Nephron (organoid): ENCODE data around the gene NBPF19.
"Not testable (repeated sequence)": the region's sequence is repeated elsewhere in the genome, so short reads cannot be mapped to it uniquely, and the experiment has no call there.

Source experiments
- H3K27ac Mint-ChIP-seq, 3 experiments: 2 replicates each; pipeline ENCODE4 v1.8.0; 2020; ENCODE audit warnings: mixed read lengths in 3 of 3, mild to moderate bottlenecking in 2 of 3, moderate library complexity in 1 of 3
- H3K27me3 Mint-ChIP-seq: 2 replicates; pipeline ENCODE4 v1.8.0; 2021; ENCODE audit warnings: low read depth, mild to moderate bottlenecking, moderate library complexity, mixed read lengths
- H3K36me3 Mint-ChIP-seq: 2 replicates; pipeline ENCODE4 v1.8.0; 2020; ENCODE audit warnings: low read depth, mixed read lengths
- H3K4me1 Mint-ChIP-seq: 2 replicates; pipeline ENCODE4 v1.8.0; 2020; ENCODE audit warnings: mixed read lengths
- H3K4me3 Mint-ChIP-seq, 3 experiments: 2 replicates each; pipeline ENCODE4 v1.8.0; 2020; ENCODE audit warnings: mild to moderate bottlenecking in 3 of 3, mixed read lengths in 3 of 3, moderate library complexity in 2 of 3
- H3K9me3 Mint-ChIP-seq: 2 replicates; pipeline ENCODE4 v1.8.0; 2020; ENCODE audit warnings: mixed read lengths

Gene NBPF19

GRCh38 chr1:149474745-149475144 is at the start of gene NBPF19:
Gene NBPF19 (plus strand): TSS chr1:149475045. CDS start chr1:149475933, 888 bp downstream.
- H3K9me3 Mint-ChIP-seq, H3K4me1 Mint-ChIP-seq, H3K36me3 Mint-ChIP-seq, H3K27me3 Mint-ChIP-seq, H3K27ac Mint-ChIP-seq, H3K4me3 Mint-ChIP-seq: not testable (repeated sequence)

GRCh38 chr1:149428317-149428716 is 46.5 kb upstream of the NBPF19 start:
- not testable (repeated sequence) for H3K4me1 Mint-ChIP-seq, H3K4me3 Mint-ChIP-seq, H3K9me3 Mint-ChIP-seq, H3K27me3 Mint-ChIP-seq, H3K36me3 Mint-ChIP-seq, H3K27ac Mint-ChIP-seq

GRCh38 chr1:149445451-149445850 is 29.4 kb upstream of the NBPF19 start:
- H3K36me3 Mint-ChIP-seq, H3K4me1 Mint-ChIP-seq, H3K9me3 Mint-ChIP-seq, H3K27me3 Mint-ChIP-seq: not testable (repeated sequence)
- H3K27ac Mint-ChIP-seq: peak overlapping the region; percentile 88 to 92 (median 90)
- H3K4me3 Mint-ChIP-seq: peak overlapping the region in 2 of 3 experiments; percentile 50 to 56

DNA sequence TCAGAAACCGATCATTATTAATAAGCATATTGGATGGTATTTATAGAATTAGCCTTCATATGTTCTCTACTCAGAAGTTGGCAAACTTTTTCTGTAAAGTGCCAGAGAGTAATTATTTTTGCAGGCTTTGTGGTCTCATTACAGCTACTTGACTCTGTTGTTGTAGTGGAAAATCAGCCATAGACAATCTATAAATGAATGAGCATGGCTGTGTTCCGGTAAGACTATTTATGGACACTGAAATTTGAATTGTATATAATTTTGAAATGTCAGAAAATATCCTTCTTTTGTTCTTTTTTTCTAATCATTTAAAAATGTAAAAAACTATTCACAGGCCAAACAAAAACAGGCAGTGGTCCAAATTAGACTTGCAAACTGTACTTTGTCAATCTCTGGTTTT is 22.6 kb upstream of the NBPF19 start:
- not testable (repeated sequence) for H3K4me1 Mint-ChIP-seq, H3K27ac Mint-ChIP-seq, H3K4me3 Mint-ChIP-seq, H3K36me3 Mint-ChIP-seq, H3K9me3 Mint-ChIP-seq, H3K27me3 Mint-ChIP-seq

- H3K36me3 Mint-ChIP-seq, H3K9me3 Mint-ChIP-seq, H3K4me1 Mint-ChIP-seq, H3K4me3 Mint-ChIP-seq, H3K27me3 Mint-ChIP-seq, H3K27ac Mint-ChIP-seq: not testable (repeated sequence)
Observed at GRCh38 chr1:149452652-149453051, 22.2 kb upstream of the NBPF19 start.

- peak overlapping the region; percentile 76 to 91 (median 81) for H3K4me3 Mint-ChIP-seq
- H3K27me3 Mint-ChIP-seq, H3K4me1 Mint-ChIP-seq, H3K9me3 Mint-ChIP-seq: not testable (repeated sequence)
- peak overlapping the region in 1 of 3 experiments; percentile 49 for H3K27ac Mint-ChIP-seq
- H3K36me3 Mint-ChIP-seq: peaks cover 11% of the 10 kb centered on the region
Observed at GRCh38 chr1:149558350-149558825, 83.5 kb downstream of the NBPF19 start.

DNA sequence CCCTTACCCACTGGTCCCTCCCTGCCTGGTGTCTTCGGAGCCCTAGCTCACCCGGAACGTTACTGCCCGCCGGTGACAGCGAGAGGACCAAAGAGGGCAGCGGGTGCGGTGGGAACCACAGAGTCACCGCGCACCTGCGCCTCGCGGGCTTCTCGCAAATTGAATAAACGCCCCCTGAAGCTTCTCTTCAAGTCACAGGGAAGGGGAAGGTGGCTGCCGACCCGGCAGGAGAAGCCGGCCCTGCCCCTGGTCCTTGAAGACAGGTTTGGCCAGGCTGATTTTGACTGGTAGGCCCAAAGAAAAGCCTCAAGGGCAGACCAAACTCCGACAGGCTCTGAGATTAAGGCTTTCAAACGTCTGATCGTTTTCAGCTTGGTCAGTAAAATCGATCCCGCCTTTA is 87.0 kb downstream of the NBPF19 start:
- not testable (repeated sequence) for H3K27me3 Mint-ChIP-seq, H3K4me3 Mint-ChIP-seq, H3K27ac Mint-ChIP-seq, H3K36me3 Mint-ChIP-seq, H3K9me3 Mint-ChIP-seq, H3K4me1 Mint-ChIP-seq

GRCh38 chr1:149565485-149565884 is 90.6 kb downstream of the NBPF19 start:
- not testable (repeated sequence) for H3K4me1 Mint-ChIP-seq, H3K27me3 Mint-ChIP-seq, H3K36me3 Mint-ChIP-seq, H3K4me3 Mint-ChIP-seq, H3K9me3 Mint-ChIP-seq, H3K27ac Mint-ChIP-seq

DNA sequence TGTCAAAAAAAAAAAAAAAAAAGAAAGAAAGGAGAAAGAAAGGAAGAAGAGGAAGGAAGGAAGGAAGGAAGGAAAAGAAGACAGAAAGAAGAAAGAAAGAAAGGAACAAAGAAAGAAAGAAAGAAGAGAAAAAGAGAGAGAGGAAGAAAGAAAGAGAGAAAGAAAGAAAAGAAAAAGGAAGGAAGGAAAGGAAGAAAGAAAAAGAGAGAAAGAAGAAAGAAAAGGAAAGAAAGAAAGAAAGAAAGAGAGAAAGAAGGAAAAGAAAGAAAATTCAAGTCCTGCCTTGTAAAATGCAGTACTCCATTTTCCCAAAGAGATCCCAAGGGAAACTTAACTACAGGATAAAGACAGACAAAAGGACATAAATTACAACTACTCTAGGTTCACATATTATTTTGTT is 97.9 kb downstream of the NBPF19 start:
- not testable (repeated sequence) for H3K4me3 Mint-ChIP-seq, H3K27me3 Mint-ChIP-seq, H3K36me3 Mint-ChIP-seq, H3K9me3 Mint-ChIP-seq, H3K4me1 Mint-ChIP-seq, H3K27ac Mint-ChIP-seq

DNA sequence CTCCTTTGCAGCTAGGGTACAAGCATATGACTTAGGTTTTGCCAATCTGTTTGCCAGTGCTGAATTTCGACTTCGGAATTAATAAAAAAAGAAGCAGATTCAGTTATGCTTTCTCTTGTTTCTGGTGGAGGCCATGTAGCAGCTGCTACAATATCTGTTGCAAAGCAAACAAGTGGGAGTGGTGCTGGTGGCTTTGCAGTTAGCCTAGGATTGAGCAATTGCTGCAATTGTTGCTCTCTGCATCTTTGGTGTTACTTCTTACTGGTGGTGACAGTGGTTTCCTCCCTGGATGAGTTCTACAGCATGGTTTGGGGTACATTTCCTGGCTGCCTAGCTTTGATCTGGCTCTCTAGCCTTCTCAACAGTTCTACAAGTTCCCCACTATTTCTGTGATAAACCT is 110.7 kb downstream of the NBPF19 start:
- H3K9me3 Mint-ChIP-seq: not testable (repeated sequence)

More for the DNA sequence above, 110.7 kb downstream of the NBPF19 start:
- H3K4me1 Mint-ChIP-seq, H3K27me3 Mint-ChIP-seq, H3K4me3 Mint-ChIP-seq, H3K36me3 Mint-ChIP-seq, H3K27ac Mint-ChIP-seq: not testable (repeated sequence)
